ENCODE measurements around the gene RGS7.
A peak's percentile ranks its signal among the peaks of the same experiment; 100 is the strongest.
"Not testable (repeated sequence)": the region's sequence is repeated elsewhere in the genome, so short reads cannot be mapped to it uniquely, and the experiment has no call there.

Gene RGS7

GRCh38 chr1:241130881-241131280 lies 226.1 kb downstream of the RGS7 start:
- no peak for DNase-seq

GRCh38 chr1:241129207-241129960 lies 227.6 kb downstream of the RGS7 start:
- DNase-seq: no peak

GRCh38 chr1:241125286-241125685 lies 231.7 kb downstream of the RGS7 start:
- DNase-seq: no peak

- DNase-seq: no peak
Observed at GRCh38 chr1:241118049-241118448, 239.0 kb downstream of the RGS7 start.

- DNase-seq: no peak
Observed at GRCh38 chr1:241115784-241116183, 241.2 kb downstream of the RGS7 start.

GRCh38 chr1:241114699-241115233 lies 242.2 kb downstream of the RGS7 start:
- no peak for DNase-seq

GRCh38 chr1:241113557-241113956 lies 243.4 kb downstream of the RGS7 start:
- no peak for DNase-seq

- no peak for DNase-seq
Observed at GRCh38 chr1:241109039-241109438, 248.0 kb downstream of the RGS7 start.

GRCh38 chr1:241105147-241105546 lies 251.9 kb downstream of the RGS7 start:
- DNase-seq: no peak

- DNase-seq: no peak
Observed at GRCh38 chr1:241102664-241103063, 254.3 kb downstream of the RGS7 start.

- no peak for DNase-seq
Observed at GRCh38 chr1:241101622-241102021, 255.4 kb downstream of the RGS7 start.

GRCh38 chr1:241097479-241097878 lies 259.5 kb downstream of the RGS7 start:
- DNase-seq: no peak

- DNase-seq: no peak
Observed at GRCh38 chr1:241096982-241097381, 260.0 kb downstream of the RGS7 start.

- DNase-seq: no peak
Observed at GRCh38 chr1:241095847-241096246, 261.2 kb downstream of the RGS7 start.

GRCh38 chr1:241090798-241091197 lies 266.2 kb downstream of the RGS7 start:
- DNase-seq: no peak

GRCh38 chr1:241089066-241089465 lies 267.9 kb downstream of the RGS7 start:
- DNase-seq: not testable (repeated sequence)

GRCh38 chr1:241088075-241088474 lies 268.9 kb downstream of the RGS7 start:
- DNase-seq: not testable (repeated sequence)

GRCh38 chr1:241086686-241087085 lies 270.3 kb downstream of the RGS7 start:
- no peak for DNase-seq

GRCh38 chr1:241083285-241083684 lies 273.7 kb downstream of the RGS7 start:
- DNase-seq: no peak

GRCh38 chr1:241081473-241081872 lies 275.5 kb downstream of the RGS7 start:
- DNase-seq: no peak

- DNase-seq: no peak
Observed at GRCh38 chr1:241079459-241079858, 277.5 kb downstream of the RGS7 start.

GRCh38 chr1:241079047-241079446 lies 278.0 kb downstream of the RGS7 start:
- DNase-seq: peak; percentile 80

GRCh38 chr1:241077386-241078147 lies 279.4 kb downstream of the RGS7 start:
- DNase-seq: no peak

GRCh38 chr1:241074507-241074906 lies 282.5 kb downstream of the RGS7 start:
- DNase-seq: no peak

Measured in NCI-H69 (cell line).